GM20431 (cell line): Measurements from ENCODE around the gene NDUFS2.

Experiments used
- in situ Hi-C: fragments of 300-500 bp; cut with MseI, MboI; formaldehyde crosslinking; loops from one replicate; pipeline ENCODE4 v1.15.0; 2020; ENCODE audit warnings: low sequenced_read_pairs; ENCODE audit not compliant: unreplicated experiment

Gene NDUFS2

GRCh38 chr1:161171696-161172095 lies 30.5 kb upstream of the NDUFS2 start:
- in situ Hi-C loops, result no loop called here

- in situ Hi-C loops, result no loop called here
Observed at GRCh38 chr1:161172349-161172748, 29.8 kb upstream of the NDUFS2 start.

DNA sequence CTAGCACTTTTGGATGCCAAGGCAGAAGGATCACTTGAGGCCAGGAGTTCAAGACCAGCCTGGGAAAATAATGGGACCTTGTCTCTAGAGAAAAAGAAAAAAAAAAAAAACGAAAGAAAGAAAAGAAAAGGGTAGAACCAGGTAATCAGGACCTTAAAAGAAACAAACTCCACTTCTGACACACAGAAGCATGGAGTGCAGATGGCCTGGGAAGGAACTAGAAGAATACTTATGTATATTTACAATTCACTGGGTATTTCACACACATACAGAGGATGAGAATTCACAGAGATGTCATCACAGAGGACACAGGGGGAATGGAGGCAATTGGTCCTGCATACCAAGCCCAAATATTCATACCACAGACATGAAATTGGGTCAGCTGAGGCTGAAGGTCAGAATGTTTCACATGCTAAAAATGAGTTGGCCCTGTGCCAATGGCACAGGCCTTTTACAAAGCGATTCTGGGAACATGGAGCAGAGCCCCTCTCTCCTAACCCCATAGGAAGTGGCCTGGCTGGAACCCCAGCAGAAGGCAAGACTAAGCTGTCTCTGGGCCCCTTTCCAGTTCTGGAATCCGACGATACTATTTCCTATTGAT lies 29.3 kb upstream of the NDUFS2 start:
- in situ Hi-C loops, result no loop called here

DNA sequence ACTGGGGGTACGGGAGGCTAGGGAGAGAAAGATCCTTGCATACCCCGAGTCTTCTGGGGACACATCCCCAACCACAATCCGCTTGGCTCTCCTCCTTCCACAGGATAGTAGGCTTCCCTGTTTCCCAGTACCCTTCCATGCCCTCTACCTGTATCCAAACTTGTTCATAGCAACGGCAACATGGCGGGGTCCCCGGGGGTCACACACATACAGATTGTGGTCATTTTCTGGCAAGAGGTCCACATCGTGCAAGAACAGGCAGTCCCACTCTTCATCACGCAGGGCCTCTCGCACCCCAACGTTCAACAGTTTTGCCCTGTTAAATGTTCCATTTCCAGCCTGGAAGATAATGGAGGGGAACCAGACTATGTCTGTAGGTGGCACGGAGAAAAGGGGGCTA lies 28.5 kb upstream of the NDUFS2 start:
- in situ Hi-C loops, result no loop called here

- in situ Hi-C loops, result no loop called here
Observed at GRCh38 chr1:161174911-161175310, 27.3 kb upstream of the NDUFS2 start.

DNA sequence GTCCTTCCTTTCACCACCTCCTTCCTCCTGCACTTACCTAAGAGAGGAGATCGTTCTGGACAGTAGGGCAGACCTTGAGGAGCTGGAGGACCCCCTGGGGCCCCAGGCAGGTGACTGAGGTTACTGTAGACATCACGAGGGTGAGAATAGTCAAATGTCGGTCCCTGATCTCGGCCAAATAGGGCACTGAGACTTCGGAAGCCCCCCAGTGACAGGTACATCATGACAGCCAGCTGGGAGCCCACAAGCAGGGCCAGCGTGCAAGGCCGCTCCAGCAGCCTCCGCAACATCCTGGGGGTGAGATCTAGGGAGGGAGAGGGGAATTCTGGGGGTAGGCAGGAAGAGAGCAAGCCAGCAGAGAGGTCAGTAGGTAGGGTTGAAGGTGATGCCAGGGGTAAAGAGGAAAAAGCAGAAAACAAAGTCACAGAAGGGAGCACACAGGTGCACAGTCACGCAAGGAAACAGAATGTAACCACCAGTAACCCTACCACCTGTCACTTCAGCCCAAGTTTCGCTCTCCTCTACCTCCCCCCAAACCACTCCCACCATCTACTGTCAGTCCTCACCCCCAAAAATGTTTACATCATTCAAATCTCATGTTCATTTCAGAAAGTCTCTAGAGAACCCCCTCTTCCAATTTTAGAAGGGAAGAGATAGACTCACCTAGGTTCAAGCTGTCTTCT lies 26.3 kb upstream of the NDUFS2 start:
- in situ Hi-C loops, result no loop called here

GRCh38 chr1:161176468-161177111 lies 25.6 kb upstream of the NDUFS2 start:
- in situ Hi-C loops, result no loop called here

GRCh38 chr1:161177112-161177935 lies 24.8 kb upstream of the NDUFS2 start, which contains the start of gene B4GALT3:
Gene B4GALT3, minus strand, starts transcription at chr1:161177507. Its CDS starts 1,447 bp downstream, at chr1:161176060.
- in situ Hi-C loops, result no loop called here

DNA sequence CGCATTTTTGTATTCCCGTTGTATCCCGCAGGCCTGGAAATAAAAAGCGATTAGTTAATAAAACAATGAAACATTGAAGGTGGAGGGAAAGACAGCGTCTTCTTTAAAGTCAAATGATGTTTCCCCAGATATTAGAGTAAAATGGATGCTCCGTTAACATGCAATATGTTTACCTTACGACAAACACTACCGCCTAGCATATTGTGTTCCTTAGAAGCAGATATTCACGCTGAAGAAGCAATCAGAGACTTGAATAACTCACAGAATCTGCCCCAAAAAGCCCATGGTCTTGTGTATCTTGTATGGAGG lies 24.3 kb upstream of the NDUFS2 start:
- in situ Hi-C loops, result no loop called here

DNA sequence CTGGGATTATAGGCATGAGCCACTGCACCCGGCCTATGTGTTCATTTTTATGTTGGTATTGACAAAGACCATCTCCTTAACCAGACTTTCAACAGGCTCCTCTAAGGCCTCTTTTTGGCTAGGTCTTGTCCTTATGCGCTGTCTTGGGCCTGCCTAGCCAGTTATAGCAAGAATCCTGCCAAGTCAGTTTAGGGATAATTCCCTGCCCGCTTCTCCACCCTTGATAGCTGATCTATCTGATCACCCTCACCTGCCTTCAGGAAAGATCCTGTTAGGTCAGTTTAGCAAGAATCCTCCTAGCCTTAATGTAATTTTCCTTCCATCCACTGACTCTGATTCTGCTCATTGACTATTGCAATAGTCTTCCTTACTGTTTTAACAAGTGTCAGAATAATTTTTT lies 22.5 kb upstream of the NDUFS2 start:
- in situ Hi-C loops, result no loop called here

GRCh38 chr1:161180639-161181038 lies 21.5 kb upstream of the NDUFS2 start:
- in situ Hi-C loops, result no loop called here

GRCh38 chr1:161182214-161182613 lies 20.0 kb upstream of the NDUFS2 start:
- in situ Hi-C loops, result no loop called here

- in situ Hi-C loops, result no loop called here
Observed at GRCh38 chr1:161185282-161185682, 16.9 kb upstream of the NDUFS2 start.

- in situ Hi-C loops, result no loop called here
Observed at GRCh38 chr1:161185732-161186311, 16.3 kb upstream of the NDUFS2 start.

DNA sequence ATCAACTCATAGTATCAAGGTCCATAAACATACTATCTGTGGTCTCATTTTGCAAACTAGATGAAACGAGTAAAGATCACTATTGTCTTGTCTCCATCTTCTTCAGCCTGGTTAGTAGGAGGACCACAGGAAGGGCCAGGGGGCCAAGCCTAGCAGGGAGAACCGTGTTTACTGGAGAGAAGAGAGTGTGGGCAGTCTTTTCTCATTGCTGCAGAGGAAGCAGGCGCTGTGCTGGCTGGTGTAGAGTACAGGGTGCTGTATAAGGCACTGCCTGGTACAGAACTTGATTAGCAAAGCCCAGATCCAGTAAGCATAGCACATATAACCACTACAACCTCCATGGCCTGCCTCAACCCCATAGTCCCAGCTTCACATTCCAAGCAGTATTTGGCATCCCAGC lies 14.9 kb upstream of the NDUFS2 start:
- in situ Hi-C loops, result no loop called here

DNA sequence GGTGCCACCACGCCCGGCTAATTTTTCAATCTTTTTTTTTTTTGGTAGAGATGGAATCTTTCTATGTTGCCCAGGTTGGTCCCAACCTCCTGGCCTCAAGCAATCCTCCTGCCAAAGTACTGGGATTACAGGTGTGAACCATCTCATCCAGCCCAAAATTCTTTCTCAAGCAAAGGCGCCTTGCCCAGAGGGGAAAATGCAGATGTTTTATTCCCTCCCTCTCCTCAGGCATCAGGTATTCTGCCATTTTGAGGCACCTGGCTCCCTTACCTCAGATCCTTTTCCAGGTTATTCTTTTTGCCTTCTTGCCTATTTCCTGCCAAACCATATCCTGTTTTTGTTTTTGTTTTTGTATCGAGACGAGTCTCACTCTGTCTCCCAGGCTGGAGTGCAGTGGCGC lies 13.8 kb upstream of the NDUFS2 start:
- in situ Hi-C loops, result no loop called here

DNA sequence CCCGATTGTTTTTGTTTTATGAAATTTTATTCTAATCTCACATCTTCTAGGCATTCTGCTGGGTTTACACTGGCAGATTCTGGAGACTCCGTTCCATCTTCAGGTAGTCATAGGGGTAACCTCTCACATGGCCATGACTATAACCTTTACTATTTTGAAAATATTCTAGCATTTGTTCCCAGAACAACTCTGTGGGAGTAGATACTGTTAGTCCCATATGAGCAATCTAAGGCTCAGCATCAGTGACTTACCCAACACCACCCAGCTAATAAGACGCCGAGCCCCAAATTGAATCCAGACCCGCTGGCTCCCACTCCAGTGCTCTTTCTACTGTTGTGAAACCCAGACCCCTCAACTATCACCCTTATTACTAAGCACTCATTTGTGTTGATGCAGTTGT lies 13.1 kb upstream of the NDUFS2 start:
- in situ Hi-C loops, result no loop called here

GRCh38 chr1:161190962-161191521 lies 11.1 kb upstream of the NDUFS2 start:
- in situ Hi-C loops, result no loop called here

- in situ Hi-C loops, result no loop called here
Observed at GRCh38 chr1:161191971-161192370, 10.2 kb upstream of the NDUFS2 start.
